ENCODE measurements around the gene ZNF598.

The ZNF598 gene

GRCh38 chr16:1991135-1991551 is 18.5 kb downstream of the ZNF598 start:
- no peak for TF ChIP-seq Cebpa-rat (IDR thresholded peaks at IDR 0.05)
- Histone ChIP-seq H4K20me1 (peaks cover 0 to 42% (median 15%) of the 10 kb centered on the region in 11 experiments; a peak in 15 of 22 replicates), H3K4me3 (peak overlapping the region in 8 of 10 experiments; percentile 25 to 54 (median 40); a peak in 6 of 20 replicates), H3K9ac (no peak overlapping the region), H3K4me2 (peak overlapping the region; percentile 62 to 83 (median 75)), H3K27me3 (peaks cover 40 to 56% (median 53%) of the 10 kb centered on the region in 11 experiments), H3K4me1 (peaks cover 19 to 46% (median 36%) of the 10 kb centered on the region in 10 experiments), H3K9me3 (replicated peaks in 1 of 11) (peaks cover 0 to 10% (median 0%) of the 10 kb centered on the region in 11 experiments; a peak in 8 of 22 replicates), H3K36me3 (peaks cover 10 to 24% (median 20%) of the 10 kb centered on the region in 11 experiments), H3K27ac (no peak overlapping the region)

- Histone ChIP-seq H3K9ac (no peak overlapping the region; a peak in 2 of 22 replicates), H3K9me3 (replicated peaks in 1 of 11) (peaks cover 0 to 10% (median 0%) of the 10 kb centered on the region in 11 experiments; a peak in 8 of 22 replicates), H3K36me3 (peaks cover 15 to 24% (median 22%) of the 10 kb centered on the region in 11 experiments), H3K27ac (no peak overlapping the region), H3K27me3 (peaks cover 40 to 56% (median 53%) of the 10 kb centered on the region in 11 experiments), H3K4me3 (peak overlapping the region; percentile 18 to 45 (median 26); a peak in 11 of 20 replicates), H4K20me1 (peaks cover 0 to 48% (median 18%) of the 10 kb centered on the region in 11 experiments; a peak in 15 of 22 replicates), H3K4me2 (peak overlapping the region; percentile 61 to 83 (median 75)), H3K4me1 (peaks cover 25 to 52% (median 41%) of the 10 kb centered on the region in 10 experiments)
- TF ChIP-seq Cebpa-rat (IDR thresholded peaks at IDR 0.05): no peak
Observed at GRCh38 chr16:1990351-1991134, 19.1 kb downstream of the ZNF598 start.

GRCh38 chr16:1990101-1990350 is 19.6 kb downstream of the ZNF598 start:
- no peak overlapping the region for H3K27ac ChIP-seq
- peaks cover 30 to 57% (median 46%) of the 10 kb centered on the region in 10 experiments for H3K4me1 ChIP-seq
- H3K36me3 ChIP-seq: peaks cover 16 to 24% (median 21%) of the 10 kb centered on the region in 11 experiments
- H3K9me3 ChIP-seq (replicated peaks in 1 of 11): peaks cover 0 to 10% (median 0%) of the 10 kb centered on the region in 11 experiments; a peak in 8 of 22 replicates
- H3K4me2 ChIP-seq: peak overlapping the region in 9 of 11 experiments; percentile 26 to 83 (median 75); a peak in 7 of 22 replicates
- H3K4me3 ChIP-seq: peak overlapping the region in 1 of 10 experiments; percentile 18; a peak in 1 of 20 replicates
- TF ChIP-seq Cebpa-rat (IDR thresholded peaks at IDR 0.05): no peak
- H3K27me3 ChIP-seq: peaks cover 40 to 56% (median 53%) of the 10 kb centered on the region in 11 experiments
- peaks cover 0 to 51% (median 18%) of the 10 kb centered on the region in 11 experiments; a peak in 15 of 22 replicates for H4K20me1 ChIP-seq
- no peak overlapping the region for H3K9ac ChIP-seq

GRCh38 chr16:1989209-1990100 is 20.2 kb downstream of the ZNF598 start, which contains the start of gene SYNGR3:
SYNGR3 (plus strand) TSS chr16:1989970; CDS start chr16:1990103, 133 bp downstream.
- peak within 1 kb of the TSS; percentile 18 to 45 (median 26); a peak in 12 of 20 replicates for H3K4me3 ChIP-seq
- peaks cover 0 to 55% (median 18%) of the 10 kb centered on the region in 11 experiments; a peak in 15 of 22 replicates for H4K20me1 ChIP-seq
- peaks cover 40 to 60% (median 54%) of the 10 kb centered on the region in 11 experiments for H3K27me3 ChIP-seq
- H3K27ac ChIP-seq: no peak within 1 kb of the TSS
- H3K9me3 ChIP-seq (replicated peaks in 1 of 11): peaks cover 0 to 10% (median 0%) of the 10 kb centered on the region in 11 experiments; a peak in 8 of 22 replicates
- TF ChIP-seq Cebpa-rat (IDR thresholded peaks at IDR 0.05): no peak
- H3K36me3 ChIP-seq: peaks cover 16 to 23% (median 21%) of the 10 kb centered on the region in 11 experiments
- peaks cover 35 to 62% (median 51%) of the 10 kb centered on the region in 10 experiments for H3K4me1 ChIP-seq
- no peak within 1 kb of the TSS; a peak in 2 of 22 replicates for H3K9ac ChIP-seq
- H3K4me2 ChIP-seq: peak within 1 kb of the TSS; percentile 61 to 83 (median 75)

- H3K27ac ChIP-seq: no peak overlapping the region
- H3K4me1 ChIP-seq: peaks cover 35 to 50% (median 42%) of the 10 kb centered on the region in 10 experiments
- TF ChIP-seq Cebpa-rat (IDR thresholded peaks at IDR 0.05): no peak
Observed at GRCh38 chr16:1987198-1987597, 22.4 kb downstream of the ZNF598 start.

GRCh38 chr16:1985466-1986150 is 24.0 kb downstream of the ZNF598 start:
- Histone ChIP-seq H3K36me3 (peaks cover 16 to 23% (median 21%) of the 10 kb centered on the region in 11 experiments), H3K9ac (peak overlapping the region; percentile 84 to 94 (median 91); a peak in 20 of 22 replicates), H3K4me3 (peak overlapping the region; percentile 71 to 87 (median 81)), H3K27me3 (peaks cover 53 to 72% (median 66%) of the 10 kb centered on the region in 11 experiments), H3K9me3 (replicated peaks in 1 of 11) (no peaks in the 10 kb centered on the region), H4K20me1 (peaks cover 0 to 73% (median 44%) of the 10 kb centered on the region in 11 experiments; a peak in 19 of 22 replicates), H3K4me2 (peak overlapping the region; percentile 96 to 99 (median 98)), H3K27ac (no peak overlapping the region), H3K4me1 (peaks cover 22 to 36% (median 29%) of the 10 kb centered on the region in 10 experiments)
- no peak for TF ChIP-seq Cebpa-rat (IDR thresholded peaks at IDR 0.05)

More at GRCh38 chr16:1987198-1987597, 22.4 kb downstream of the ZNF598 start:
- Histone ChIP-seq H3K9ac (no peak overlapping the region; a peak in 1 of 22 replicates), H4K20me1 (peaks cover 0 to 68% (median 32%) of the 10 kb centered on the region in 11 experiments; a peak in 17 of 22 replicates), H3K4me2 (no peak overlapping the region), H3K27me3 (peaks cover 51 to 71% (median 64%) of the 10 kb centered on the region in 11 experiments), H3K4me3 (no peak overlapping the region), H3K36me3 (peaks cover 16 to 23% (median 21%) of the 10 kb centered on the region in 11 experiments), H3K9me3 (replicated peaks in 1 of 11) (peaks cover 0 to under 1% (median 0%) of the 10 kb centered on the region in 11 experiments; a peak in 2 of 22 replicates)

- Histone ChIP-seq H3K9me3 (replicated peaks in 1 of 11) (no peaks in the 10 kb centered on the region), H4K20me1 (peaks cover 0 to 77% (median 52%) of the 10 kb centered on the region in 11 experiments; a peak in 19 of 22 replicates), H3K36me3 (peaks cover 17 to 26% (median 21%) of the 10 kb centered on the region in 11 experiments), H3K4me2 (peak overlapping the region; percentile 96 to 99 (median 98)), H3K27ac (peak overlapping the region; percentile 72 to 90 (median 82)), H3K27me3 (peaks cover 53 to 72% (median 66%) of the 10 kb centered on the region in 11 experiments), H3K4me3 (peak overlapping the region; percentile 71 to 87 (median 81)), H3K4me1 (peaks cover 18 to 40% (median 26%) of the 10 kb centered on the region in 10 experiments), H3K9ac (peak overlapping the region; percentile 84 to 94 (median 91))
- no peak for TF ChIP-seq Cebpa-rat (IDR thresholded peaks at IDR 0.05)
Observed at GRCh38 chr16:1984347-1985225, 25.0 kb downstream of the ZNF598 start.
